IPS-11a (cell line): ENCODE results near the gene NMT1.
"Not testable (repeated sequence)": the region's sequence is repeated elsewhere in the genome, so short reads cannot be mapped to it uniquely, and the experiment has no call there.

ENCODE experiments used
- H3K4me3 ChIP-seq: one replicate; pipeline ENCODE4 v1.5.1; 2013; ENCODE audit warnings: low read depth, low read length, control low read depth

The NMT1 gene

GRCh38 chr17:45117334-45117733 is 56.2 kb downstream of the NMT1 start:
- no peak overlapping the region for H3K4me3 ChIP-seq

GRCh38 chr17:45117848-45118646 is 56.9 kb downstream of the NMT1 start:
- no peak overlapping the region for H3K4me3 ChIP-seq

GRCh38 chr17:45118691-45119090 is 57.6 kb downstream of the NMT1 start:
- H3K4me3 ChIP-seq, result no peak overlapping the region

- H3K4me3 ChIP-seq, result no peak overlapping the region
Observed at GRCh38 chr17:45119964-45120363, 58.8 kb downstream of the NMT1 start.

- no peak overlapping the region for H3K4me3 ChIP-seq
Observed at GRCh38 chr17:45120558-45120957, 59.4 kb downstream of the NMT1 start.

GRCh38 chr17:45121055-45121454 is 59.9 kb downstream of the NMT1 start:
- H3K4me3 ChIP-seq, result no peak overlapping the region

GRCh38 chr17:45123076-45123770 is 62.1 kb downstream of the NMT1 start:
- H3K4me3 ChIP-seq, result no peak overlapping the region

GRCh38 chr17:45123930-45124796 is 63.0 kb downstream of the NMT1 start:
- no peak overlapping the region for H3K4me3 ChIP-seq

GRCh38 chr17:45124797-45125122 is 63.6 kb downstream of the NMT1 start:
- not testable (repeated sequence) for H3K4me3 ChIP-seq

GRCh38 chr17:45125509-45125908 is 64.4 kb downstream of the NMT1 start:
- H3K4me3 ChIP-seq, result no peak overlapping the region

- H3K4me3 ChIP-seq, result no peak overlapping the region
Observed at GRCh38 chr17:45127207-45127547, 66.1 kb downstream of the NMT1 start.

GRCh38 chr17:45127548-45128300 is 66.6 kb downstream of the NMT1 start:
- H3K4me3 ChIP-seq, result no peak overlapping the region

- H3K4me3 ChIP-seq, result no peak overlapping the region
Observed at GRCh38 chr17:45128331-45128730, 67.2 kb downstream of the NMT1 start.

- H3K4me3 ChIP-seq, result no peak overlapping the region
Observed at GRCh38 chr17:45128989-45129388, 67.9 kb downstream of the NMT1 start.

- H3K4me3 ChIP-seq, result no peak overlapping the region
Observed at GRCh38 chr17:45129426-45129939, 68.4 kb downstream of the NMT1 start.

- no peak overlapping the region for H3K4me3 ChIP-seq
Observed at GRCh38 chr17:45129940-45130680, 69.0 kb downstream of the NMT1 start.

GRCh38 chr17:45130681-45131615 is 69.8 kb downstream of the NMT1 start:
- no peak overlapping the region for H3K4me3 ChIP-seq

GRCh38 chr17:45131616-45132319 is 70.7 kb downstream of the NMT1 start:
- peak overlapping the region; percentile 58 for H3K4me3 ChIP-seq

GRCh38 chr17:45132320-45132571 is 71.1 kb downstream of the NMT1 start, which contains the start of gene PLCD3:
Gene PLCD3 (minus strand): TSS chr17:45132515. CDS start chr17:45132410, 105 bp downstream.
- peak within 1 kb of the TSS; percentile 58 for H3K4me3 ChIP-seq
